HL-60 (cell line): ENCODE measurements around the gene IPO13.

Experiments used
- CTCF ChIP-seq: IDR thresholded peaks from one replicate; pipeline ENCODE4 v1.5.1; 2011; ENCODE audit warnings: low read length, control low read depth, inconsistent platforms; ENCODE audit not compliant: insufficient read depth
- GABPA ChIP-seq: IDR thresholded peaks from 2 replicates; pipeline ENCODE4 v1.6.1; 2012; ENCODE audit warnings: low read depth
- POLR2AphosphoS5 ChIP-seq: IDR thresholded peaks from 2 replicates; pipeline ENCODE4 v1.6.1; 2012; ENCODE audit warnings: low read depth
- SPI1 ChIP-seq: IDR thresholded peaks from 2 replicates; pipeline ENCODE4 v1.6.1; 2012; ENCODE audit warnings: low read depth, mild to moderate bottlenecking, borderline replicate concordance

DNA sequence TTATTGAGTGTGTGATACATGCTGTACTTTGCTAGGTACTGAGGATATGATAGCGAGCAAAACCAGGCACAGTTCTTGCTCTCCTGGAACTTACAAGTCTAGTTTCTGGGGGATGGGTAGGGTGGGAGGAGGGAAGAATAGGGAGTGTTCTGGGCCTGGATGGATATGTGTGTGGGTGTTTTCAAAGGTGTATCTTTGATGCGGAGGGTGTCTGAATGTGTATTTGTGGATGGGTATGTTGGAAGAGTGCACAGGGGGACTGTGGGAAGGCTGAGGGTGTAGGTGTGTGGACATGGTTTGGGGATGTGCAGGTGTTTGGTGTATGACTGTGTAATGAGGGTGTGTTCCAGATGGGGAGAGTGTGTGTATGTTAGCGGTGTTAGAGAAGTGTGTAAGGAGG lies 18.6 kb downstream of the IPO13 start:
- TF ChIP-seq POLR2AphosphoS5 (no peak), CTCF (no peak), GABPA (no peak), SPI1 (no peak)
